WTC11 (cell line): ENCODE results near the gene TANGO2. TPM values are rescaled to one million over a fixed set of nuclear protein-coding genes. Genes with fewer than 3 reads are reported as not detected.

Experiments used
- ATAC-seq: fragments of 200-7000 bp; cut with Tn5 transposase; 2 replicates; pipeline ENCODE4 v1.10.0; 2021; ENCODE audit warnings: mild to moderate bottlenecking, moderate library complexity
- CTCF ChIA-PET: fragments of 300-600 bp; sonication (Branson Sonifier 250); formaldehyde crosslinking; loops from one replicate; lab custom pipeline; 2021; ENCODE audit warnings: antibody characterized with exemption; lab: Charles Lee
- POLR2A ChIA-PET: fragments of 350-600 bp; sonication (Branson Sonifier 250); formaldehyde crosslinking; loops from one replicate; lab custom pipeline; 2021; ENCODE audit warnings: antibody characterized with exemption; lab: Charles Lee
- DNase-seq: peaks from one replicate; pipeline ENCODE4 v3.0.0; 2021; ENCODE audit warnings: low spot score
- H3K27ac Mint-ChIP-seq: 2 replicates; pipeline ENCODE4 v1.8.0; 2021; ENCODE audit warnings: mixed read lengths
- H3K27me3 Mint-ChIP-seq: 2 replicates; pipeline ENCODE4 v1.8.0; 2021; ENCODE audit warnings: low read depth, mild to moderate bottlenecking, moderate library complexity, mixed read lengths
- H3K36me3 Mint-ChIP-seq: 2 replicates; pipeline ENCODE4 v1.8.0; 2021; ENCODE audit warnings: mixed read lengths
- H3K4me1 Mint-ChIP-seq: 2 replicates; pipeline ENCODE4 v1.8.0; 2022; ENCODE audit warnings: mixed read lengths
- H3K4me3 Mint-ChIP-seq: 2 replicates; pipeline ENCODE4 v1.8.0; 2021; ENCODE audit warnings: mild to moderate bottlenecking, moderate library complexity, mixed read lengths
- H3K9me3 Mint-ChIP-seq: 2 replicates; pipeline ENCODE4 v1.8.0; 2021; ENCODE audit warnings: mixed read lengths
- ARID4B ChIP-seq: sonication (generic); formaldehyde crosslinking; IDR thresholded peaks from 2 replicates; pipeline ENCODE4 v1.8.0; 2023; ENCODE audit warnings: missing genetic modification reagents, mild to moderate bottlenecking, borderline replicate concordance
- ATF2 ChIP-seq: sonication (generic); formaldehyde crosslinking; IDR thresholded peaks from 2 replicates; pipeline ENCODE4 v1.8.1; 2022; ENCODE audit warnings: low read depth, missing genetic modification reagents, borderline replicate concordance
- ETV6 ChIP-seq: sonication (generic); formaldehyde crosslinking; IDR thresholded peaks from 2 replicates; pipeline ENCODE4 v1.8.1; 2022; ENCODE audit warnings: mild to moderate bottlenecking, missing genetic modification reagents
- FOXP1 ChIP-seq: sonication (generic); formaldehyde crosslinking; IDR thresholded peaks from 2 replicates; pipeline ENCODE4 v1.8.0; 2022; ENCODE audit warnings: missing genetic modification reagents, mild to moderate bottlenecking, moderate library complexity, borderline replicate concordance
- GABPB1 ChIP-seq: sonication (generic); formaldehyde crosslinking; IDR thresholded peaks from 2 replicates; pipeline ENCODE4 v1.8.1; 2023; ENCODE audit warnings: mild to moderate bottlenecking, missing genetic modification reagents
- GTF2I ChIP-seq: fragments of 250-450 bp; sonication (Bioruptor Pico); conservative IDR thresholded peaks from 2 replicates; pipeline ENCODE4 v1.4.0; 2021; ENCODE audit warnings: mild to moderate bottlenecking
- JUN ChIP-seq: sonication (generic); formaldehyde crosslinking; IDR thresholded peaks from 2 replicates; pipeline ENCODE4 v1.8.0; 2023; ENCODE audit warnings: mild to moderate bottlenecking, missing genetic modification reagents
- KAT7 ChIP-seq: sonication (generic); formaldehyde crosslinking; IDR thresholded peaks from 2 replicates; pipeline ENCODE4 v1.8.1; 2023; ENCODE audit warnings: missing genetic modification reagents, mild to moderate bottlenecking, borderline replicate concordance
- MYBL2 ChIP-seq: sonication (generic); formaldehyde crosslinking; IDR thresholded peaks from 2 replicates; pipeline ENCODE4 v1.8.1; 2023; ENCODE audit warnings: mild to moderate bottlenecking, moderate library complexity, missing genetic modification reagents
- NFYB ChIP-seq: sonication (generic); formaldehyde crosslinking; conservative IDR thresholded peaks from 2 replicates; pipeline ENCODE4 v1.8.0; 2022; ENCODE audit warnings: low read depth, missing genetic modification reagents
- TEAD1 ChIP-seq: sonication (generic); formaldehyde crosslinking; IDR thresholded peaks from 2 replicates; pipeline ENCODE4 v1.8.0; 2022; ENCODE audit warnings: mild to moderate bottlenecking, missing genetic modification reagents
- ZNF121 ChIP-seq: sonication (generic); formaldehyde crosslinking; IDR thresholded peaks from 2 replicates; pipeline ENCODE4 v1.8.0; 2023; ENCODE audit warnings: missing genetic modification reagents
- ZNF219 ChIP-seq: sonication (generic); formaldehyde crosslinking; IDR thresholded peaks from 2 replicates; pipeline ENCODE4 v1.8.0; 2023; ENCODE audit warnings: missing genetic modification reagents, mild to moderate bottlenecking, borderline replicate concordance
- ZNF232 ChIP-seq: sonication (generic); formaldehyde crosslinking; IDR thresholded peaks from 2 replicates; pipeline ENCODE4 v1.8.0; 2022; ENCODE audit warnings: mild to moderate bottlenecking, missing genetic modification reagents
- ZNF281 ChIP-seq: sonication (generic); formaldehyde crosslinking; IDR thresholded peaks from 2 replicates; pipeline ENCODE4 v1.8.0; 2023; ENCODE audit warnings: mild to moderate bottlenecking, missing genetic modification reagents
- ZNF416 ChIP-seq: fragments of 250-450 bp; sonication (Bioruptor Pico); IDR thresholded peaks from 2 replicates; pipeline ENCODE4 v1.9.0; 2021; ENCODE audit warnings: mild to moderate bottlenecking, inconsistent platforms
- ZNF671 ChIP-seq: fragments of 250-450 bp; sonication (Bioruptor Pico); IDR thresholded peaks from 2 replicates; pipeline ENCODE4 v1.8.0; 2021; ENCODE audit warnings: mild to moderate bottlenecking
- total RNA-seq: library from RNA; stranded (reverse); gene quantifications from 3 replicates; pipeline ENCODE4 v1.2.3, GENCODE V29; 2021
- TF ChIP-seq, protein P1 (sequence below): sonication (generic); formaldehyde crosslinking; IDR thresholded peaks from 2 replicates; pipeline ENCODE4 v1.8.1; 2022; ENCODE audit warnings: mild to moderate bottlenecking, moderate library complexity, missing genetic modification reagents

The TANGO2 gene
- total RNA-seq, 1 experiment from 2014 or later, result 14.8 TPM

GRCh38 chr22:19993926-19994325, 27.0 kb upstream of the TANGO2 start (continued):
- TF ChIP-seq ZNF671 (CRISPR knock-in tag), result no peak

DNA sequence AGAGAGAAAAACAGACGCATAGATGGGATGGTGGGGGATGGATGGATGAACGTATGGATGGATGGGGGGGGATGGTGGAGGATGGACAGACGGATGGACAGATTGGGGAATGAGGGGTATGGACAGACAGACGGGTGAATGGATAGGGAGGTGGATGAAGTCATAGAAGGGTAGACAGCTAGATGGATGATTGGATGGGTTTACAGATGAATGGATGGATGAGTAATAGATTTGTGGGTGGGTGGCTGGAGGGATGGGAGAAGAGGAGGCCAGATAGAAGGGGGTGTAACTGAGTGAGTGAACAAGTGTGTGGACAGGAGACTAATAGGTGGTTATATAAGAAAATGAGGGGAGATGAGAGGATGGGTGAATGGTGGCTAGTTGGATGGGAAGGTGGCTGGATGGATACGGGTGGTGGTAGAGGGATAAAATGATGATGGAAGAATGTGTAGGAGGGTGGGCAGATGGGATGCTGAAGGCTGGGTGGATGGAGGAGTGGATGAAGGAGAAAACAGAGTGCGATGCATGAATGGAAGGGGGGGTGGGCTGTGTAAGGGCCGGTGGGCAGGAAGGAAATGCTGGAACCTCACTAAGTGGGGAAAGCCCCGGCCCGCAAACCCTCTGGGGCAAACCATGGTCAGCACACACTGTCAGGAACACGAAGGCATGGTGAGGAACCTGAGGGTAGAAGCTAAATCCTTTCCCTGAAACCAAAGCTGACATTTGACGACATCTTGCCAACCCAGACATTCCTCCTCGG, 25.9 kb upstream of the TANGO2 start:
- CTCF ChIA-PET, result no interaction called here
- ATAC-seq, result no peak

More for the DNA sequence above, 25.9 kb upstream of the TANGO2 start:
- H3K4me1 Mint-ChIP-seq, result peaks cover 15% of the 10 kb centered on the region
- POLR2A ChIA-PET, result no interaction called here
- no peak overlapping the region for H3K4me3 Mint-ChIP-seq
- no peak for DNase-seq
- H3K9me3 Mint-ChIP-seq, result no peaks in the 10 kb centered on the region
- no peaks in the 10 kb centered on the region for H3K27me3 Mint-ChIP-seq
- H3K27ac Mint-ChIP-seq, result no peak overlapping the region
- no peaks in the 10 kb centered on the region for H3K36me3 Mint-ChIP-seq
- no peak for TF ChIP-seq ZNF219 (CRISPR knock-in tag)
- no peak for TF ChIP-seq ARID4B (CRISPR knock-in tag)
- TF ChIP-seq NFYB (CRISPR knock-in tag), result no peak
- TF ChIP-seq FOXP1 (CRISPR knock-in tag), result no peak
- no peak for TF ChIP-seq GTF2I (CRISPR knock-in tag)
- TF ChIP-seq ZNF416 (CRISPR knock-in tag), result no peak
- TF ChIP-seq ZNF281 (CRISPR knock-in tag), result no peak
- no peak for TF ChIP-seq TEAD1
- no peak for TF ChIP-seq ETV6 (CRISPR knock-in tag)
- no peak for TF ChIP-seq MYBL2 (CRISPR knock-in tag)
- no peak for TF ChIP-seq ZNF121 (CRISPR knock-in tag)
- no peak for TF ChIP-seq JUN (CRISPR knock-in tag)
- TF ChIP-seq, protein P1, sequence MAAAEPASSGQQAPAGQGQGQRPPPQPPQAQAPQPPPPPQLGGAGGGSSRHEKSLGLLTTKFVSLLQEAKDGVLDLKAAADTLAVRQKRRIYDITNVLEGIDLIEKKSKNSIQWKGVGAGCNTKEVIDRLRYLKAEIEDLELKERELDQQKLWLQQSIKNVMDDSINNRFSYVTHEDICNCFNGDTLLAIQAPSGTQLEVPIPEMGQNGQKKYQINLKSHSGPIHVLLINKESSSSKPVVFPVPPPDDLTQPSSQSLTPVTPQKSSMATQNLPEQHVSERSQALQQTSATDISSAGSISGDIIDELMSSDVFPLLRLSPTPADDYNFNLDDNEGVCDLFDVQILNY (CRISPR knock-in tag), result no peak
- TF ChIP-seq KAT7, result no peak
- no peak for TF ChIP-seq GABPB1 (CRISPR knock-in tag)
- TF ChIP-seq ZNF671 (CRISPR knock-in tag), result no peak
- no peak for TF ChIP-seq ATF2
- TF ChIP-seq ZNF232 (CRISPR knock-in tag), result no peak
